Measurements from ENCODE around the gene VEGFC. TPM values are rescaled to one million over a fixed set of nuclear protein-coding genes. Genes with fewer than 3 reads are reported as not detected.

The VEGFC gene
- total RNA-seq, 1 experiment from 2014 or later = not detected

DNA sequence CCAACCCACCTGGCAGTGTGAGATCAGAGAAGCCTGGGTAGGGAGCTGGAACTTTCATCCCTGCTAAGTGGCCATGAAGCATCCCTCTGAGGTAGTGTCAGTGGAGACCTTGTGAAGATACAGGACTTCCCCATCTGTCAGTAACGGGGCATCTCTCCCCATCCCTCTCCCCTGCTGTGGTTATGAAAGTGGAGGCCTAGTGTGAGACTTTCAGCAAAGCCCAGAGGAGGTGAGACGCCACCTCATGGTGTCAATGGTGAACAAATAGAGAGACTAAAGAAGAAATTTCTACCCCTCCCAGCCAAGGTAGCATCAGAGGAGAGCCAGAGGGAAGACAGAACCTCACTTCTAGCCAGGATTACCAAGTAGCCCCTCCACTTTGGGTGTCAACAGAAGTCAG, 150.2 kb downstream of the VEGFC start:
- no peaks in the 10 kb centered on the region for H3K36me3 ChIP-seq (ENCODE audit: control insufficient read depth, insufficient read depth, low read length)

DNA sequence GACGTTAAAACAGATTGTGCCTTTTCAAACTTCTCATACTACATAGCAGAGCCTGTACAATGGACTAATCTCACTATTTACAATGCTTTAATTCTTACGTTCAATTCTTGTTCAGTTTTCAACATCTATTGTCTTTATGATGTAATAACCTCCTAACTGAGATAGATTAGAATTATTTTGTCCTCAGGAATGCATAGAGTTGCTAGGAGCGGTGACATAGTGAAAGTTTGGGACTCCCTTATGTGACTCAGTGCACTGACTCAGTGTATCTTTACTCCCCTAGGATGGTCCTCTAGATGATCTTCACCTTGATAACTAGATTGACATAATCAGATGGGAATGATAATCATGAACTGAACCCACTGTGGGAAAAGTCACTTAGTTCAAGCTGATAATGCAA, 151.5 kb downstream of the VEGFC start:
- intact Hi-C loops (cut with micrococcal nuclease; ENCODE audit: unreplicated experiment) = loop anchor here (5.0 kb wide), 1 partner anchor 264 kb away; no protein-coding TSS in a partner anchor
- no peak for TF ChIP-seq CTCF (IDR thresholded peaks at IDR 0.05; ENCODE audit: insufficient read depth in 1 of 2, low read depth in 1 of 2, low read length in 1 of 2, severe bottlenecking in 1 of 2, unreplicated experiment in 1 of 2)
- Mint-ChIP-seq H3K4me1 (ENCODE audit: low read depth, unreplicated experiment) (no peaks in the 10 kb centered on the region), H3K4me3 (ENCODE audit: unreplicated experiment) (no peak overlapping the region), H3K27ac (ENCODE audit: unreplicated experiment) (no peak overlapping the region), H3K9me3 (ENCODE audit: unreplicated experiment) (no peaks in the 10 kb centered on the region), H3K36me3 (ENCODE audit: insufficient read depth, unreplicated experiment) (no peaks in the 10 kb centered on the region), H3K27me3 (ENCODE audit: insufficient read depth, unreplicated experiment) (no peaks in the 10 kb centered on the region)
- ChIA-PET CTCF (no interaction called here), POLR2A (no interaction called here)
- no peaks in the 10 kb centered on the region for H3K27me3 ChIP-seq (replicated peaks; ENCODE audit: control insufficient read depth, insufficient read depth, low read length)
- no peak overlapping the region for H3K4me3 ChIP-seq (ENCODE audit: low read depth, low read length)
- no peaks in the 10 kb centered on the region for H3K9me3 ChIP-seq
- DNase-seq = no peak
- H3K36me3 ChIP-seq (ENCODE audit: control insufficient read depth, insufficient read depth, low read length) = no peaks in the 10 kb centered on the region
- H3K4me1 ChIP-seq = no peaks in the 10 kb centered on the region
- no TSS peak for BruUV-seq (replicated peaks)

More for the DNA sequence above, 150.2 kb downstream of the VEGFC start:
- H3K4me1 Mint-ChIP-seq (ENCODE audit: low read depth, unreplicated experiment) = no peaks in the 10 kb centered on the region
- DNase-seq = no peak
- no peaks in the 10 kb centered on the region for H3K9me3 ChIP-seq
- H3K4me1 ChIP-seq = no peaks in the 10 kb centered on the region
- H3K36me3 Mint-ChIP-seq (ENCODE audit: insufficient read depth, unreplicated experiment) = no peaks in the 10 kb centered on the region
- H3K4me3 Mint-ChIP-seq (ENCODE audit: unreplicated experiment) = no peak overlapping the region
- H3K27ac Mint-ChIP-seq (ENCODE audit: unreplicated experiment) = no peak overlapping the region
- no peaks in the 10 kb centered on the region for H3K27me3 ChIP-seq (replicated peaks; ENCODE audit: control insufficient read depth, insufficient read depth, low read length)
- ChIA-PET CTCF (no interaction called here), POLR2A (no interaction called here)
- H3K27me3 Mint-ChIP-seq (ENCODE audit: insufficient read depth, unreplicated experiment) = no peaks in the 10 kb centered on the region
- no peak for TF ChIP-seq CTCF (IDR thresholded peaks at IDR 0.05; ENCODE audit: insufficient read depth in 1 of 2, low read depth in 1 of 2, low read length in 1 of 2, severe bottlenecking in 1 of 2, unreplicated experiment in 1 of 2)
- BruUV-seq (replicated peaks) = no TSS peak
- intact Hi-C loops (cut with micrococcal nuclease; ENCODE audit: unreplicated experiment) = loop anchor here (5.0 kb wide), 1 partner anchor 265 kb away; no protein-coding TSS in a partner anchor
- no peak overlapping the region for H3K4me3 ChIP-seq (ENCODE audit: low read depth, low read length)
- no peaks in the 10 kb centered on the region for H3K9me3 Mint-ChIP-seq (ENCODE audit: unreplicated experiment)

GRCh38 chr4:176638992-176639391, 153.7 kb downstream of the VEGFC start:
- CTCF ChIA-PET = no interaction called here
- no peak for DNase-seq
- no peaks in the 10 kb centered on the region for H3K36me3 ChIP-seq (ENCODE audit: control insufficient read depth, insufficient read depth, low read length)
- no peak for TF ChIP-seq CTCF (IDR thresholded peaks at IDR 0.05; ENCODE audit: insufficient read depth in 1 of 2, low read depth in 1 of 2, low read length in 1 of 2, severe bottlenecking in 1 of 2, unreplicated experiment in 1 of 2)
- intact Hi-C loops (cut with micrococcal nuclease; ENCODE audit: unreplicated experiment) = no loop called here
- Mint-ChIP-seq H3K4me1 (ENCODE audit: low read depth, unreplicated experiment) (no peaks in the 10 kb centered on the region), H3K27me3 (ENCODE audit: insufficient read depth, unreplicated experiment) (no peaks in the 10 kb centered on the region), H3K36me3 (ENCODE audit: insufficient read depth, unreplicated experiment) (no peaks in the 10 kb centered on the region), H3K9me3 (ENCODE audit: unreplicated experiment) (no peaks in the 10 kb centered on the region), H3K4me3 (ENCODE audit: unreplicated experiment) (no peak overlapping the region), H3K27ac (ENCODE audit: unreplicated experiment) (no peak overlapping the region)
- BruUV-seq (replicated peaks) = no TSS peak
- no peaks in the 10 kb centered on the region for H3K27me3 ChIP-seq (replicated peaks; ENCODE audit: control insufficient read depth, insufficient read depth, low read length)
- H3K4me3 ChIP-seq (ENCODE audit: low read depth, low read length) = no peak overlapping the region
- POLR2A ChIA-PET = no interaction called here
- H3K4me1 ChIP-seq = no peaks in the 10 kb centered on the region
- no peaks in the 10 kb centered on the region for H3K9me3 ChIP-seq
